HepG2 (cell line): ENCODE data around the gene KLB. TPM values are rescaled to one million over a fixed set of nuclear protein-coding genes. Genes with fewer than 3 reads are reported as not detected.
A peak's percentile ranks its signal among the peaks of the same experiment; 100 is the strongest.

Source experiments
- ATAC-seq: fragments of 200-7000 bp; cut with Tn5 transposase; 3 replicates; pipeline ENCODE4 v1.9.1; 2020; ENCODE audit warnings: mild to moderate bottlenecking, moderate library complexity
- Bru-seq: library from RNA; stranded (reverse); fragments of 400-500 nt; gene quantifications from one replicate; lab custom pipeline; 2021; lab: Mats Ljungman, UMichigan
- BruChase-seq, 2 experiments: library from RNA; stranded (reverse); fragments of 400-500 nt; gene quantifications; one replicate each; lab custom pipeline; 2021; lab: Mats Ljungman, UMichigan
- BruUV-seq: library from RNA; stranded (reverse); fragments of 400-500 nt; replicated peaks from 2 replicates; lab custom pipeline; 2021; lab: Mats Ljungman, UMichigan
- CTCF ChIA-PET: fragments of 300-600 bp; formaldehyde crosslinking; extraction: SDS; loops from one replicate; lab custom pipeline; 2021; ENCODE audit warnings: low total read pairs, inconsistent platforms, low intra/inter-chr PET ratio; lab: Yijun Ruan, JAX
- POLR2A ChIA-PET: fragments of 350-600 bp; sonication (Branson Sonifier 250); formaldehyde crosslinking; loops from one replicate; lab custom pipeline; 2020; ENCODE audit warnings: antibody characterized with exemption, inconsistent platforms; lab: Yijun Ruan, JAX
- DNase-seq: peaks from one replicate; pipeline ENCODE4 v3.0.0-alpha.2; 2015; ENCODE audit warnings: low spot score
- FAIRE-seq: peaks from 3 replicates; lab custom pipeline; 2011; peaks lifted over from hg19 to GRCh38; lab: Jason Lieb, UNC
- H2AFZ ChIP-seq: one replicate; pipeline ENCODE4 v1.6.1; 2011; ENCODE audit warnings: low read length, inconsistent platforms
- H3K27ac ChIP-seq: fragments of 300-600 bp; 3 replicates; pipeline ENCODE4 v1.8.0; 2011; ENCODE audit warnings: mixed run types, mild to moderate bottlenecking, mixed read lengths, low read length, inconsistent platforms; ENCODE audit not compliant: insufficient read depth; ENCODE audit errors: extremely low read length
- H3K27me3 ChIP-seq, 2 experiments: fragments of 200-600 bp in 1 of 2; 2 replicates in 1 of 2; 3 replicates in 1 of 2; pipeline versions ENCODE4 v1.6.0 to v1.8.0; 2011; ENCODE audit warnings: low read length in 2 of 2, mild to moderate bottlenecking in 2 of 2, moderate library complexity in 2 of 2, inconsistent platforms in 1 of 2; ENCODE audit not compliant: insufficient read depth in 2 of 2, control insufficient read depth in 1 of 2
- H3K36me3 ChIP-seq, 2 experiments: fragments of 200-600 bp in 1 of 2; replicated peaks in 1 of 2; 2 replicates in 1 of 2; 3 replicates in 1 of 2; pipeline versions ENCODE4 v1.5.1 to v1.8.0; 2011; ENCODE audit warnings: low read length in 2 of 2, inconsistent platforms in 1 of 2; ENCODE audit not compliant: insufficient read depth in 2 of 2, control insufficient read depth in 1 of 2
- H3K4me1 ChIP-seq: 2 replicates; pipeline ENCODE4 v1.5.1; 2012; ENCODE audit warnings: low read length, inconsistent platforms; ENCODE audit not compliant: insufficient read depth
- H3K4me2 ChIP-seq: 2 replicates; pipeline ENCODE4 v1.6.0; 2011; ENCODE audit warnings: low read depth, low read length, inconsistent platforms
- H3K4me3 ChIP-seq, 3 experiments: fragments of 200-600 bp in 1 of 3; sonication (generic), shearing (Covaris generic) in 1 of 3; replicated peaks in 1 of 3; 2 replicates each; pipeline ENCODE4 v1.5.1; 2011 to 2016; ENCODE audit warnings: low read length in 3 of 3, inconsistent platforms in 2 of 3, low read depth in 2 of 3, mild to moderate bottlenecking in 2 of 3, control low read depth in 1 of 3, mixed read lengths in 1 of 3; ENCODE audit not compliant: insufficient read depth in 1 of 3
- H3K79me2 ChIP-seq: one replicate; pipeline ENCODE4 v1.6.1; 2011; ENCODE audit warnings: low read length, inconsistent platforms; ENCODE audit not compliant: insufficient read depth
- H3K9ac ChIP-seq: 2 replicates; pipeline ENCODE4 v1.6.0; 2011; ENCODE audit warnings: mild to moderate bottlenecking, low read depth, low read length, inconsistent platforms; ENCODE audit not compliant: insufficient read depth
- H3K9me3 ChIP-seq: 2 replicates; pipeline ENCODE4 v1.5.1; 2012; ENCODE audit warnings: mild to moderate bottlenecking, low read length
- H4K20me1 ChIP-seq: 2 replicates; pipeline ENCODE4 v1.6.0; 2011; ENCODE audit warnings: inconsistent platforms, mild to moderate bottlenecking, low read length, moderate library complexity; ENCODE audit not compliant: insufficient read depth
- FOXC1 ChIP-seq: sonication (generic); formaldehyde crosslinking; IDR thresholded peaks from 2 replicates; pipeline ENCODE4 v1.8.0; 2022; ENCODE audit warnings: mild to moderate bottlenecking, missing genetic modification reagents, borderline replicate concordance
- GFI1 ChIP-seq: sonication (generic); formaldehyde crosslinking; IDR thresholded peaks from 2 replicates; pipeline ENCODE4 v1.5.0; 2020; ENCODE audit warnings: missing genetic modification reagents, mild to moderate bottlenecking, borderline replicate concordance
- NFYB ChIP-seq: sonication (generic); formaldehyde crosslinking; IDR thresholded peaks from 2 replicates; pipeline ENCODE4 v1.4.0; 2020; ENCODE audit warnings: missing genetic modification reagents
- NFYC ChIP-seq: IDR thresholded peaks from 2 replicates; pipeline ENCODE4 v1.6.1; 2016; ENCODE audit warnings: missing genetic modification reagents, missing compliant biosample characterization
- PLRG1 ChIP-seq: fragments of 450-650 bp; conservative IDR thresholded peaks from 2 replicates; pipeline ENCODE4 v1.6.1; 2016
- POLR2G ChIP-seq: fragments of 200-400 bp; formaldehyde crosslinking; IDR thresholded peaks from 2 replicates; pipeline ENCODE4 v1.6.1; 2018; ENCODE audit warnings: mild to moderate bottlenecking, low read depth, low read length, moderate library complexity
- REST ChIP-seq, 2 experiments: IDR thresholded peaks; 2 replicates each; pipeline ENCODE4 v1.6.1; 2011 to 2012; ENCODE audit warnings: low read length in 2 of 2, borderline replicate concordance in 1 of 2, low read depth in 1 of 2, mild to moderate bottlenecking in 1 of 2, moderate library complexity in 1 of 2
- SP2 ChIP-seq: sonication (generic); formaldehyde crosslinking; IDR thresholded peaks from 2 replicates; pipeline ENCODE4 v1.5.1; 2020; ENCODE audit warnings: mild to moderate bottlenecking, missing genetic modification reagents
- SYNCRIP ChIP-seq: fragments of 200-400 bp; formaldehyde crosslinking; IDR thresholded peaks from 2 replicates; pipeline ENCODE4 v1.6.1; 2018; ENCODE audit warnings: mild to moderate bottlenecking, low read depth, low read length; ENCODE audit not compliant: insufficient read depth
- ZNF264 ChIP-seq: sonication (generic); formaldehyde crosslinking; IDR thresholded peaks from 2 replicates; pipeline ENCODE4 v1.4.0; 2020; ENCODE audit warnings: missing genetic modification reagents
- ZNF557 ChIP-seq: sonication (generic); formaldehyde crosslinking; IDR thresholded peaks from 2 replicates; pipeline ENCODE4 v1.4.0; 2020; ENCODE audit warnings: missing genetic modification reagents
- WGBS: methylation state at CpG from one replicate; pipeline ENCODE4 v1.1.6; 2017; ENCODE audit warnings: low lambda C conversion rate; 5-methylcytosine and 5-hydroxymethylcytosine counted together
- in situ Hi-C: cut with HindIII; loops from 2 replicates; pipeline ENCODE4 v1.10.0; 2017; ENCODE audit warnings: low pct_unique_long_range_greater_than_20kb; ENCODE audit not compliant: extremely low pct_ligation_motif_present
- intact Hi-C: fragments of 100-400 bp; cut with micrococcal nuclease; formaldehyde crosslinking; loops from one replicate; pipeline ENCODE4 v1.10.0; 2022; ENCODE audit not compliant: unreplicated experiment
- long read RNA-seq, 2 experiments: library from RNA in 1 of 2; library from polyadenylated mRNA in 1 of 2; stranded (forward) in 1 of 2; unstranded in 1 of 2; transcript quantifications; one replicate each; pipeline ENCODE4 v2.0.0, GENCODE V29; 2019 to 2022
- polyA minus RNA-seq, 3 experiments: library from RNA; depleted of rRNA, polyadenylated mRNA; stranded (reverse); fragments of >200 nt; gene quantifications; 2 replicates each; pipeline ENCODE4 v1.2.3, GENCODE V29; 2011; ENCODE audit warnings: low replicate concordance in 1 of 3
- polyA plus RNA-seq, 8 experiments: library from polyadenylated mRNA; depleted of rRNA in 3 of 8; stranded (reverse) in 7 of 8; unstranded in 1 of 8; fragments of >200 nt; fragmentation: Illumina TruSeq in 4 of 8; extraction: Trizol in 4 of 8; gene quantifications; 2 replicates each; pipeline versions ENCODE4 v1.2.1 to v1.2.3, GENCODE V29; 2011 to 2016; ENCODE audit warnings: low read depth in 4 of 8, missing spikeins in 1 of 8, mixed read lengths in 1 of 8; ENCODE audit not compliant: insufficient read depth in 1 of 8
- total RNA-seq, 5 experiments: library from RNA; depleted of rRNA; stranded (reverse); fragments of >200 nt; fragmentation: Illumina TruSeq; extraction: Trizol; gene quantifications; 2 replicates each; pipeline ENCODE4 v1.2.3, GENCODE V29; 2016; ENCODE audit warnings: low read depth in 1 of 5
- TF ChIP-seq, protein P1 (sequence below): sonication (generic); formaldehyde crosslinking; conservative IDR thresholded peaks from 2 replicates; pipeline ENCODE4 v1.8.1; 2023; ENCODE audit warnings: missing genetic modification reagents

The KLB gene
- total RNA-seq (2016; rRNA removed; fragmentation: Illumina TruSeq; extraction: Trizol): 41.9 and 82.0 TPM in 2 replicates
- total RNA-seq (2016; cell fraction: cytosol; rRNA removed; fragmentation: Illumina TruSeq; extraction: Trizol; ENCODE audit: low read depth): 4.8 and 6.1 TPM in 2 replicates
- 38.0 and 82.0 TPM in 2 replicates for total RNA-seq (2016; cell fraction: insoluble cytoplasmic fraction; rRNA removed; fragmentation: Illumina TruSeq; extraction: Trizol)
- total RNA-seq (2016; cell fraction: membrane; rRNA removed; fragmentation: Illumina TruSeq; extraction: Trizol): 12.2 and 15.5 TPM in 2 replicates
- 91.7 and 106 TPM in 2 replicates for total RNA-seq (2016; cell fraction: nucleus; rRNA removed; fragmentation: Illumina TruSeq; extraction: Trizol)
- 22.6 and 25.3 TPM in 2 replicates for polyA plus RNA-seq (2011; rRNA removed)
- polyA plus RNA-seq (2011; cell fraction: cytosol; rRNA removed): 14.6 and 18.2 TPM in 2 replicates
- polyA plus RNA-seq (2011; cell fraction: nucleus; rRNA removed): 12.6 and 12.7 TPM in 2 replicates
- 28.3 and 43.2 TPM in 2 replicates for polyA plus RNA-seq (2012)
- polyA plus RNA-seq (2016; cell fraction: cytosol; fragmentation: Illumina TruSeq; extraction: Trizol; ENCODE audit: low read depth): 2.7 and 3.0 TPM in 2 replicates
- 26.6 and 27.9 TPM in 2 replicates for polyA plus RNA-seq (2016; cell fraction: insoluble cytoplasmic fraction; fragmentation: Illumina TruSeq; extraction: Trizol; ENCODE audit: low read depth)
- 5.6 and 7.1 TPM in 2 replicates for polyA plus RNA-seq (2016; cell fraction: membrane; fragmentation: Illumina TruSeq; extraction: Trizol; ENCODE audit: low read depth)
- polyA plus RNA-seq (2016; cell fraction: nucleus; fragmentation: Illumina TruSeq; extraction: Trizol; ENCODE audit: insufficient read depth, low read depth): 95.1 and 96.3 TPM in 2 replicates
- 0.02 and 40.4 TPM in 2 replicates for polyA minus RNA-seq (2011; rRNA and poly(A)+ RNA removed; ENCODE audit: low replicate concordance)
- polyA minus RNA-seq (2011; cell fraction: cytosol; rRNA and poly(A)+ RNA removed): 25.4 and 30.9 TPM in 2 replicates
- polyA minus RNA-seq (2011; cell fraction: nucleus; rRNA and poly(A)+ RNA removed): 19.8 and 25.6 TPM in 2 replicates
- percentile 90 among the genes with signal in this experiment for Bru-seq, nascent RNA
- BruChase-seq, experiment 1, labeled RNA remaining after a 6-hour chase: percentile 94 among the genes with signal in this experiment
- percentile 91 among the genes with signal in this experiment for BruChase-seq, experiment 2, labeled RNA remaining after a 2-hour chase
- long read RNA-seq, experiment 1, full-length matches to known transcripts: 47 of 72 reads
- long read RNA-seq, experiment 1, partial matches to known transcripts: 18 of 72 reads
- long read RNA-seq, experiment 1, other reads (novel, unspliced or antisense): 7 of 72 reads
- long read RNA-seq, experiment 2, full-length matches to known transcripts: 72 of 207 reads
- long read RNA-seq, experiment 2, partial matches to known transcripts: 47 of 207 reads
- long read RNA-seq, experiment 2, other reads (novel, unspliced or antisense): 88 of 207 reads

GRCh38 chr4:39406763-39407583, at the start of gene KLB:
Gene KLB (plus strand): TSS chr4:39406930. CDS start chr4:39406950, 20 bp downstream.
- Histone ChIP-seq H3K4me2 (peak within 1 kb of the TSS; percentile 83), H3K36me3 (no peaks in the 10 kb centered on the region), H3K9me3 (no peaks in the 10 kb centered on the region), H3K4me1 (peaks cover 20% of the 10 kb centered on the region), H3K79me2 (peaks cover 59% of the 10 kb centered on the region), H2AFZ (no peak within 1 kb of the TSS), H4K20me1 (no peaks in the 10 kb centered on the region), H3K4me3 (peak within 1 kb of the TSS; percentile 62 to 99 (median 75)), H3K27me3 (no peaks in the 10 kb centered on the region; a peak in 1 of 5 replicates), H3K9ac (peak within 1 kb of the TSS; percentile 77), H3K27ac (peak within 1 kb of the TSS; percentile 96)
- in situ Hi-C loops (no loop called here), intact Hi-C loops (loop anchor here (2.0 to 5.0 kb wide), 2 partner anchors 66 to 80 kb away; no protein-coding TSS in a partner anchor)
- TSS peak; percentile 86 for BruUV-seq
- POLR2A ChIA-PET: interaction anchor here (0.6 to 3.9 kb wide), 24 partner anchors 9 to 291 kb away, joined by 3 to 55 read pairs (median 6); partner anchors contain the start of genes LIAS, RFC1, RPL9 and UBE2K
- ATAC-seq: peak; percentile 91
- under 1% methylated on average over 11 of the region's 12 CpGs for WGBS
- CTCF ChIA-PET: no interaction called here
- peak; percentile 77 for FAIRE-seq
- peak; percentile 97 for DNase-seq
- TF ChIP-seq SP2 (CRISPR knock-in tag): no peak
- no peak for TF ChIP-seq PLRG1
- TF ChIP-seq ZNF264 (CRISPR knock-in tag): 0 out of 2 replicates have a peak, but pooled peaks have one; percentile 51
- peak in 1 of 2 experiments; percentile 84; a peak in 2 of 4 replicates for TF ChIP-seq REST (IDR thresholded peaks at IDR 0.05; ENCODE audit: borderline replicate concordance in 1 of 2, low read depth in 1 of 2, low read length in 2 of 2)
- no peak for TF ChIP-seq SYNCRIP
- 0 out of 2 replicates have a peak, but pooled peaks have one; percentile 8 for TF ChIP-seq NFYC
- TF ChIP-seq POLR2G: peak; percentile 98
- peak; percentile 62 for TF ChIP-seq GFI1 (CRISPR knock-in tag)
- peak; percentile 25; the same call in 1 of the 2 replicates for TF ChIP-seq NFYB
- 0 out of 2 replicates have a peak, but pooled peaks have one; percentile 25 for TF ChIP-seq FOXC1 (CRISPR knock-in tag)
- TF ChIP-seq, protein P1, sequence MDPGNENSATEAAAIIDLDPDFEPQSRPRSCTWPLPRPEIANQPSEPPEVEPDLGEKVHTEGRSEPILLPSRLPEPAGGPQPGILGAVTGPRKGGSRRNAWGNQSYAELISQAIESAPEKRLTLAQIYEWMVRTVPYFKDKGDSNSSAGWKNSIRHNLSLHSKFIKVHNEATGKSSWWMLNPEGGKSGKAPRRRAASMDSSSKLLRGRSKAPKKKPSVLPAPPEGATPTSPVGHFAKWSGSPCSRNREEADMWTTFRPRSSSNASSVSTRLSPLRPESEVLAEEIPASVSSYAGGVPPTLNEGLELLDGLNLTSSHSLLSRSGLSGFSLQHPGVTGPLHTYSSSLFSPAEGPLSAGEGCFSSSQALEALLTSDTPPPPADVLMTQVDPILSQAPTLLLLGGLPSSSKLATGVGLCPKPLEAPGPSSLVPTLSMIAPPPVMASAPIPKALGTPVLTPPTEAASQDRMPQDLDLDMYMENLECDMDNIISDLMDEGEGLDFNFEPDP (CRISPR knock-in tag): no peak
- no peak for TF ChIP-seq ZNF557 (CRISPR knock-in tag)
